IMR-90 (cell line): ENCODE measurements around the gene XPC.

Experiments used
- BHLHE40 ChIP-seq: fragments of 150-350 bp; IDR thresholded peaks from 2 replicates; pipeline ENCODE4 v1.6.1; 2016; ENCODE audit warnings: mild to moderate bottlenecking, low read depth, low read length
- CEBPB ChIP-seq: IDR thresholded peaks from 2 replicates; pipeline ENCODE4 v1.6.1; 2012; ENCODE audit warnings: low read depth, low read length, improper control_type of control experiment
- MAFK ChIP-seq: IDR thresholded peaks from 2 replicates; pipeline ENCODE4 v1.6.1; 2012; ENCODE audit warnings: low read depth, low read length, improper control_type of control experiment
- MAZ ChIP-seq: IDR thresholded peaks from 2 replicates; pipeline ENCODE4 v1.6.1; 2012; ENCODE audit warnings: low read depth, mild to moderate bottlenecking, low read length, improper control_type of control experiment, moderate library complexity, borderline replicate concordance
- POLR2A ChIP-seq: IDR thresholded peaks from 2 replicates; pipeline ENCODE4 v1.6.1; 2012; ENCODE audit warnings: mild to moderate bottlenecking, low read depth, low read length
- RAD21 ChIP-seq: IDR thresholded peaks from 2 replicates; pipeline ENCODE4 v1.6.1; 2012; ENCODE audit warnings: low read length, improper control_type of control experiment
- SMC3 ChIP-seq: fragments of 150-350 bp; IDR thresholded peaks from 2 replicates; pipeline ENCODE4 v1.6.1; 2016; ENCODE audit warnings: low read depth, mild to moderate bottlenecking, antibody characterized with exemption, low read length, moderate library complexity
- TF ChIP-seq, protein P1 (sequence below): conservative IDR thresholded peaks from 2 replicates; pipeline ENCODE4 v1.5.1; 2012; ENCODE audit warnings: mild to moderate bottlenecking, low read depth, low read length, improper control_type of control experiment
- TF ChIP-seq, protein P2 (sequence below): fragments of 150-350 bp; IDR thresholded peaks from 2 replicates; pipeline ENCODE4 v1.6.1; 2016; ENCODE audit warnings: low read depth, mild to moderate bottlenecking, low read length, moderate library complexity, borderline replicate concordance

DNA sequence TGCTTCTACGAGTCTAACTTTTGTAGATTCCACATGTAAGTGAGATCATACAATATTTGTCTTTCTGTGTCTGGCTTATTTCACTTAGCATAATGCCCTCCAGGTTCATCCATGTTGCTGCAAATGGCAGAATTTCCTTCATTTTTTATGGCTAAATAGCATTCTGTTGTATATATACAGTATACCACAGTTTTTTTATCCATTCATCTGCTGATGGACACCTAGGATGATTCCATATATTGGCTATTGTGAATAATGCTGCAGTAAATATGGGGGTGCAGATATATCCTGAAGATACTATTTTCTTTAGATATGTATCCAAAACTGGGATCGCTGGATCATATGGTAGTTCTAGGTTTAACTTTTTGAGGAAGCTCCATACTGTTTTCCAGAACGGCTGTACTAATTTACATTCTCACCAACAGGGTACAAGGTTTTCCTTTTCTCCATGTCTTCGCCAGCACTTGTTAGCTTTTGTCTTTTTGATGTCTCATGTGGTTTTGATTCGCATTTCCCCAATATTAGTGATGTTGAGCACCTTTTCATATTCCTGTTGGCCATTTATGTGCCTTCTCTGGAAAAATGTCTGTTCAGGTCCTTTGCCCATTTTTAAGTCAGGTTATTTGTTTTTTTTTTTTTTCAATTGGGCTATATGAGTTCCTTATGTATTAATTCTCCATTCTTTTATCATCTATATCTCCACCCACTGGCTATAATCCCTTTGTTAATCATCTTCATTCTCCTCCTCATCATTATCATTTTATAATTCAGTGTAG is 80.6 kb downstream of the XPC start:
- TF ChIP-seq, protein P1, sequence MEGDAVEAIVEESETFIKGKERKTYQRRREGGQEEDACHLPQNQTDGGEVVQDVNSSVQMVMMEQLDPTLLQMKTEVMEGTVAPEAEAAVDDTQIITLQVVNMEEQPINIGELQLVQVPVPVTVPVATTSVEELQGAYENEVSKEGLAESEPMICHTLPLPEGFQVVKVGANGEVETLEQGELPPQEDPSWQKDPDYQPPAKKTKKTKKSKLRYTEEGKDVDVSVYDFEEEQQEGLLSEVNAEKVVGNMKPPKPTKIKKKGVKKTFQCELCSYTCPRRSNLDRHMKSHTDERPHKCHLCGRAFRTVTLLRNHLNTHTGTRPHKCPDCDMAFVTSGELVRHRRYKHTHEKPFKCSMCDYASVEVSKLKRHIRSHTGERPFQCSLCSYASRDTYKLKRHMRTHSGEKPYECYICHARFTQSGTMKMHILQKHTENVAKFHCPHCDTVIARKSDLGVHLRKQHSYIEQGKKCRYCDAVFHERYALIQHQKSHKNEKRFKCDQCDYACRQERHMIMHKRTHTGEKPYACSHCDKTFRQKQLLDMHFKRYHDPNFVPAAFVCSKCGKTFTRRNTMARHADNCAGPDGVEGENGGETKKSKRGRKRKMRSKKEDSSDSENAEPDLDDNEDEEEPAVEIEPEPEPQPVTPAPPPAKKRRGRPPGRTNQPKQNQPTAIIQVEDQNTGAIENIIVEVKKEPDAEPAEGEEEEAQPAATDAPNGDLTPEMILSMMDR: no peak
- TF ChIP-seq, protein P2, sequence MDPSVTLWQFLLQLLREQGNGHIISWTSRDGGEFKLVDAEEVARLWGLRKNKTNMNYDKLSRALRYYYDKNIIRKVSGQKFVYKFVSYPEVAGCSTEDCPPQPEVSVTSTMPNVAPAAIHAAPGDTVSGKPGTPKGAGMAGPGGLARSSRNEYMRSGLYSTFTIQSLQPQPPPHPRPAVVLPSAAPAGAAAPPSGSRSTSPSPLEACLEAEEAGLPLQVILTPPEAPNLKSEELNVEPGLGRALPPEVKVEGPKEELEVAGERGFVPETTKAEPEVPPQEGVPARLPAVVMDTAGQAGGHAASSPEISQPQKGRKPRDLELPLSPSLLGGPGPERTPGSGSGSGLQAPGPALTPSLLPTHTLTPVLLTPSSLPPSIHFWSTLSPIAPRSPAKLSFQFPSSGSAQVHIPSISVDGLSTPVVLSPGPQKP: no peak
- TF ChIP-seq CEBPB (no peak), RAD21 (no peak), SMC3 (no peak), MAZ (no peak), MAFK (no peak), BHLHE40 (no peak), POLR2A (no peak)
